ENCODE measurements around the gene NR4A1. TPM values are rescaled to one million over a fixed set of nuclear protein-coding genes. Genes with fewer than 3 reads are reported as not detected.
A peak's percentile ranks its signal among the peaks of the same experiment; 100 is the strongest.

Gene NR4A1
- polyA plus RNA-seq (2011; rRNA removed) (9.8 and 18.6 TPM in 2 replicates), polyA minus RNA-seq (2011; rRNA and poly(A)+ RNA removed) (17.9 and 21.8 TPM in 2 replicates)

- peak; percentile 60 for DNase-seq (ENCODE audit: low read depth)
- H3K36me3 ChIP-seq (ENCODE audit: control insufficient read depth, insufficient read depth, low read length): peaks cover 3% of the 10 kb centered on the region; the same call in 1 of the 2 replicates
- CTCF ChIA-PET: interaction anchor here (1.2 to 3.0 kb wide), 8 partner anchors 11 to 71 kb away, joined by 3 to 25 read pairs (median 6); partner anchors contain the start of gene ATG101
- POLR2A ChIA-PET: interaction anchor here (0.9 to 1.2 kb wide), 3 partner anchors 12 to 18 kb away, joined by 3 to 20 read pairs (median 3); no protein-coding TSS in a partner anchor
- peak within 1 kb of the TSS; percentile 63 for H3K4me3 ChIP-seq (ENCODE audit: low read depth, low read length)
- no peaks in the 10 kb centered on the region for H3K27me3 ChIP-seq (ENCODE audit: control insufficient read depth, insufficient read depth, low read length)
- peak; percentile 25; the same call in 1 of the 2 replicates for TF ChIP-seq CTCF (IDR thresholded peaks at IDR 0.05; ENCODE audit: insufficient read depth, low read depth, low read length)
Observed at GRCh38 chr12:52050758-52051541, at the start of gene NR4A1. TSS of gene NR4A1 (plus strand) at chr12:52051442. CDS start at chr12:52054329, 2,887 bp downstream.

GRCh38 chr12:52003016-52003550, 48.2 kb upstream of the NR4A1 start:
- peaks cover 6% of the 10 kb centered on the region; the same call in 1 of the 2 replicates for H3K27me3 ChIP-seq (ENCODE audit: control insufficient read depth, insufficient read depth, low read length)
- H3K36me3 ChIP-seq (ENCODE audit: control insufficient read depth, insufficient read depth, low read length): no peaks in the 10 kb centered on the region
- no peak for DNase-seq (ENCODE audit: low read depth)
- no peak overlapping the region for H3K4me3 ChIP-seq (ENCODE audit: low read depth, low read length)
- ChIA-PET POLR2A (no interaction called here), CTCF (interaction anchor here (0.5 to 17.0 kb wide), 19 partner anchors 8 to 877 kb away, joined by 3 to 674 read pairs (median 7); partner anchors contain the start of genes ACVRL1 and NR4A1)
- no peak for TF ChIP-seq CTCF (IDR thresholded peaks at IDR 0.05; ENCODE audit: insufficient read depth, low read depth, low read length)

GRCh38 chr12:52003591-52003990, 47.7 kb upstream of the NR4A1 start:
- POLR2A ChIA-PET: no interaction called here
- H3K36me3 ChIP-seq (ENCODE audit: control insufficient read depth, insufficient read depth, low read length): no peaks in the 10 kb centered on the region
- no peak for TF ChIP-seq CTCF (IDR thresholded peaks at IDR 0.05; ENCODE audit: insufficient read depth, low read depth, low read length)
- DNase-seq (ENCODE audit: low read depth): no peak
- CTCF ChIA-PET: interaction anchor here (0.5 to 17.0 kb wide), 22 partner anchors 9 to 877 kb away, joined by 3 to 674 read pairs (median 6); partner anchors contain the start of genes ACVRL1 and NR4A1
- H3K27me3 ChIP-seq (ENCODE audit: control insufficient read depth, insufficient read depth, low read length): peaks cover 6% of the 10 kb centered on the region; the same call in 1 of the 2 replicates
- H3K4me3 ChIP-seq (ENCODE audit: low read depth, low read length): no peak overlapping the region

GRCh38 chr12:52004042-52004648, 47.1 kb upstream of the NR4A1 start:
- DNase-seq (ENCODE audit: low read depth): no peak
- Histone ChIP-seq H3K36me3 (ENCODE audit: control insufficient read depth, insufficient read depth, low read length) (no peaks in the 10 kb centered on the region), H3K27me3 (ENCODE audit: control insufficient read depth, insufficient read depth, low read length) (peaks cover 6% of the 10 kb centered on the region; the same call in 1 of the 2 replicates), H3K4me3 (ENCODE audit: low read depth, low read length) (no peak overlapping the region)
- POLR2A ChIA-PET: interaction anchor here (0.5 to 0.6 kb wide), 2 partner anchors 99 to 1294 kb away, joined by 4 read pairs; no protein-coding TSS in a partner anchor
- CTCF ChIA-PET: interaction anchor here (0.7 to 17.0 kb wide), 28 partner anchors 9 to 1826 kb away, joined by 3 to 674 read pairs (median 4); partner anchors contain the start of genes ACVRL1 and NR4A1
- peak; percentile 85 for TF ChIP-seq CTCF (IDR thresholded peaks at IDR 0.05; ENCODE audit: insufficient read depth, low read depth, low read length)
